ENCODE measurements around the gene PI3. TPM values are rescaled to one million over a fixed set of nuclear protein-coding genes. Genes with fewer than 3 reads are reported as not detected.

Gene PI3
- total and polyA plus RNA-seq, 2 of the 8 experiments (the other 6 are each of a cell fraction or from before 2014, with no cell fraction given): not detected

DNA sequence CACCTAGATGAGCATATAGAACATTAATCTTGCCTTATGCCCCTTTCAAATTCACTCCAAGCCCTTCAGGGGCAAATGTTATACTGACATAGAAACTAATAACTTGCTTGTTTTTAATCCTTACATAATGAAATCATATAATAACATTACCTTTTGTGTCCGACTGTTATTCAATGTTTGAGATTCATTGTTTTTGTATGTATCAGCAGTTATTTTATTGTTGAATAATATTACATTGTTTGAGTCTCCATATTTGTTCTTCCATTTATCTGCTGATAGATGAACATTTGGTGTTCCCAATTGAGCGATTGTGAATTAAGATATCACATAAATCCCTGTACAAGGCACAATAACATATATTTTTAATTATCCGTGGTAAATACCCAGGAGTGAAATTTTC lies 38.1 kb downstream of the PI3 start:
- Histone ChIP-seq H2BK20ac (ENCODE audit: low read length) (no peak overlapping the region), H3K4me3 (ENCODE audit: extremely low read depth in 1 of 4, insufficient read depth in 2 of 4, low read depth in 3 of 4, low read length in 4 of 4) (no peak overlapping the region), H2BK15ac (ENCODE audit: low read length) (no peak overlapping the region), H4K20me1 (replicated peaks in 1 of 2; ENCODE audit: control insufficient read depth in 1 of 2, insufficient read depth in 2 of 2, low read length in 2 of 2) (no peaks in the 10 kb centered on the region), H3K27ac (ENCODE audit: low read depth, low read length) (no peak overlapping the region), H4K5ac (ENCODE audit: insufficient read length, low read depth, low read length) (no peak overlapping the region), H4K91ac (replicated peaks; ENCODE audit: insufficient read length, low read length) (no peak overlapping the region), H3K18ac (ENCODE audit: extremely low read depth, low read length) (no peak overlapping the region), H2BK12ac (ENCODE audit: low read depth, low read length) (no peak overlapping the region), H2AFZ (ENCODE audit: low read length) (no peak overlapping the region), H3K79me1 (ENCODE audit: low read depth, low read length) (no peaks in the 10 kb centered on the region), H3K36me3 (ENCODE audit: control insufficient read depth in 2 of 4, insufficient read depth in 4 of 4, low read length in 3 of 4) (no peaks in the 10 kb centered on the region), H3K56ac (replicated peaks; ENCODE audit: insufficient read length, low read depth, low read length) (no peak overlapping the region), H3K23ac (ENCODE audit: insufficient read length) (no peak overlapping the region), H3K4me2 (ENCODE audit: insufficient read depth in 1 of 2, low read depth in 2 of 2, low read length in 2 of 2) (no peak overlapping the region), H3K9me3 (ENCODE audit: insufficient read depth in 2 of 2, low read depth in 1 of 2, low read length in 1 of 2) (peaks cover 0 to 4% of the 10 kb centered on the region in 2 experiments; a peak in 2 of 4 replicates), H2BK5ac (ENCODE audit: low read depth, low read length) (no peak overlapping the region), H3K23me2 (ENCODE audit: low read depth, low read length) (no peaks in the 10 kb centered on the region), H3K14ac (ENCODE audit: insufficient read length) (no peak overlapping the region), H3K79me2 (ENCODE audit: control insufficient read depth in 1 of 2, insufficient read depth in 2 of 2, low read length in 2 of 2) (no peaks in the 10 kb centered on the region), H2BK120ac (replicated peaks; ENCODE audit: low read depth, low read length) (no peak overlapping the region), H3K9ac (replicated peaks in 1 of 4; ENCODE audit: extremely low read depth in 1 of 4, low read depth in 3 of 4, low read length in 3 of 4) (no peak overlapping the region), H3K4me1 (replicated peaks in 1 of 4; ENCODE audit: control insufficient read depth in 3 of 4, insufficient read depth in 4 of 4, low read length in 3 of 4) (peaks cover 3 to 13% (median 8%) of the 10 kb centered on the region in 4 experiments; a peak in 6 of 7 replicates), H3K4ac (replicated peaks; ENCODE audit: insufficient read length, low read depth, low read length) (no peak overlapping the region), H4K8ac (ENCODE audit: extremely low read depth, insufficient read depth, low read length) (no peak overlapping the region), H2AK5ac (ENCODE audit: low read depth, low read length) (no peak overlapping the region), H3K27me3 (replicated peaks in 1 of 4; ENCODE audit: control insufficient read depth in 3 of 4, extremely low read depth in 1 of 4, insufficient read depth in 3 of 4, low read length in 3 of 4) (peaks cover 0 to 1% (median 0%) of the 10 kb centered on the region in 4 experiments; a peak in 2 of 7 replicates)
- DNase-seq (ENCODE audit: low read depth in 1 of 2, low spot score in 2 of 2): no peak
- ChIA-PET CTCF (ENCODE audit: partially characterized antibody) (no interaction called here), POLR2A (ENCODE audit: partially characterized antibody) (no interaction called here)
- no peak for FAIRE-seq
- 87% methylated on average over 3 of the region's 3 CpGs; no CpG with 5 or more reads in 1 of the 2 experiments for WGBS, 2 experiments (ENCODE audit: extremely low coverage in 1 of 2, insufficient coverage in 1 of 2, insufficient read length in 1 of 2, insufficient replicate concordance in 2 of 2, low coverage in 1 of 2, low lambda C conversion rate in 2 of 2, missing lambda C conversion rate in 1 of 2)
- TF ChIP-seq TAF1 (IDR thresholded peaks at IDR 0.05; ENCODE audit: low read depth, low read length) (no peak), ASH2L (IDR thresholded peaks at IDR 0.05; ENCODE audit: low read length) (no peak), POLR2A (IDR thresholded peaks at IDR 0.05; ENCODE audit: control extremely low read depth in 1 of 2, low read depth in 2 of 2, low read length in 2 of 2) (no peak), EGR1 (IDR thresholded peaks at IDR 0.05; ENCODE audit: borderline replicate concordance, low read depth, low read length) (no peak), SIX5 (IDR thresholded peaks at IDR 0.05; ENCODE audit: low read depth, low read length) (no peak), SAP30 (IDR thresholded peaks at IDR 0.05; ENCODE audit: insufficient read depth, insufficient replicate concordance, low read length) (no peak), TAF7 (optimal IDR thresholded peaks at IDR 0.05; ENCODE audit: borderline replicate concordance, low read depth, low read length) (no peak), SUZ12 (IDR thresholded peaks at IDR 0.05; ENCODE audit: low read length) (no peak), E2F6 (IDR thresholded peaks at IDR 0.05) (no peak), SIRT6 (IDR thresholded peaks at IDR 0.05; ENCODE audit: low read length) (no peak), CBX8 (IDR thresholded peaks at IDR 0.05; ENCODE audit: borderline replicate concordance, low read depth, low read length) (no peak)
